ENCODE results near the gene TCF4. TPM values are rescaled to one million over a fixed set of nuclear protein-coding genes. Genes with fewer than 3 reads are reported as not detected.

The TCF4 gene
- total and polyA plus RNA-seq, 2 of the 13 experiments (the other 11 are each of a cell fraction or from before 2014, with no cell fraction given) = not detected

- TF ChIP-seq ZSCAN5A (CRISPR knock-in tag; IDR thresholded peaks at IDR 0.05; ENCODE audit: borderline replicate concordance) (no peak), TCF7 (IDR thresholded peaks at IDR 0.05; ENCODE audit: low read depth) (no peak), TEF (CRISPR knock-in tag; IDR thresholded peaks at IDR 0.05) (no peak), BRF2 (CRISPR knock-in tag; IDR thresholded peaks at IDR 0.05) (no peak), SNAI1 (CRISPR knock-in tag; IDR thresholded peaks at IDR 0.05; ENCODE audit: borderline replicate concordance) (no peak), FOXJ3 (CRISPR knock-in tag; IDR thresholded peaks at IDR 0.05; ENCODE audit: borderline replicate concordance) (no peak), TCF12 (IDR thresholded peaks at IDR 0.05) (no peak), TCF12 (CRISPR knock-in tag; IDR thresholded peaks at IDR 0.05) (no peak), RBAK (CRISPR knock-in tag; IDR thresholded peaks at IDR 0.05) (no peak), ZNF256 (CRISPR knock-in tag; conservative IDR thresholded peaks at IDR 0.05) (no peak), TRIM22 (IDR thresholded peaks at IDR 0.05) (no peak), E2F5 (CRISPR knock-in tag; conservative IDR thresholded peaks at IDR 0.05) (no peak), LCORL (IDR thresholded peaks at IDR 0.05) (no peak), LCORL (CRISPR knock-in tag; IDR thresholded peaks at IDR 0.05) (no peak), ZBTB33 (CRISPR knock-in tag; IDR thresholded peaks at IDR 0.05) (no peak)
Observed at GRCh38 chr18:55296778-55297177, 291.2 kb downstream of the TCF4 start (continued).

Measured in HepG2 (cell line).